CD4-positive, alpha-beta T cell treated with Interferon gamma for 1 hour (primary cell): ENCODE results near the gene CDH16.

Source experiments
- DNase-seq: peaks from one replicate; pipeline ENCODE4 v3.0.0-alpha.2; 2020

CDH16 gene

GRCh38 chr16:66894948-66895688 lies 23.6 kb downstream of the CDH16 start:
- DNase-seq, result peak; percentile 48

- no peak for DNase-seq
These were observed 24.6 kb downstream of the CDH16 start for GRCh38 chr16:66894055-66894454.

- no peak for DNase-seq
These were observed 26.9 kb downstream of the CDH16 start for GRCh38 chr16:66891797-66892196.

- no peak for DNase-seq
These were observed 27.3 kb downstream of the CDH16 start for GRCh38 chr16:66891360-66891759.

- no peak for DNase-seq
These were observed 27.9 kb downstream of the CDH16 start for GRCh38 chr16:66890799-66891198.

- no peak for DNase-seq
These were observed 29.1 kb downstream of the CDH16 start for GRCh38 chr16:66889622-66890021.

GRCh38 chr16:66888647-66889615 lies 29.8 kb downstream of the CDH16 start:
- no peak for DNase-seq

GRCh38 chr16:66886914-66887313 lies 31.8 kb downstream of the CDH16 start:
- DNase-seq, result no peak

- DNase-seq, result no peak
These were observed 32.4 kb downstream of the CDH16 start for GRCh38 chr16:66886321-66886720.

GRCh38 chr16:66885491-66885890 lies 33.2 kb downstream of the CDH16 start:
- no peak for DNase-seq

- no peak for DNase-seq
These were observed 36.0 kb downstream of the CDH16 start for GRCh38 chr16:66882702-66883101.

GRCh38 chr16:66881964-66882508 lies 36.6 kb downstream of the CDH16 start:
- DNase-seq, result no peak

- no peak for DNase-seq
These were observed 37.1 kb downstream of the CDH16 start for GRCh38 chr16:66881560-66881959.

GRCh38 chr16:66881014-66881417 lies 37.7 kb downstream of the CDH16 start:
- DNase-seq, result no peak

GRCh38 chr16:66880288-66881013 lies 38.2 kb downstream of the CDH16 start, which contains the start of gene PDP2:
TSS of gene PDP2 (plus strand) at chr16:66880515. CDS start at chr16:66884285, 3,770 bp downstream.
- DNase-seq, result peak; percentile 88

GRCh38 chr16:66878067-66878466 lies 40.6 kb downstream of the CDH16 start:
- DNase-seq, result no peak

- no peak for DNase-seq
These were observed 44.5 kb downstream of the CDH16 start for GRCh38 chr16:66874079-66874775.

- DNase-seq, result no peak
These were observed 45.0 kb downstream of the CDH16 start for GRCh38 chr16:66873685-66874055.

GRCh38 chr16:66872943-66873684 lies 45.6 kb downstream of the CDH16 start:
- DNase-seq, result peak; percentile 90

- no peak for DNase-seq
These were observed 46.1 kb downstream of the CDH16 start for GRCh38 chr16:66872559-66872942.

GRCh38 chr16:66871840-66872239 lies 46.8 kb downstream of the CDH16 start:
- no peak for DNase-seq
